HG03045 (cell line): Measurements from ENCODE around the gene INPP5A.

Source experiments
- ATAC-seq: cut with Tn5 transposase; IDR thresholded peaks from one replicate; pipeline ENCODE4 v1.9.1; 2021; ENCODE audit warnings: mild to moderate bottlenecking, moderate library complexity; ENCODE audit not compliant: unreplicated experiment

The INPP5A gene

GRCh38 chr10:132534391-132535064 is 3.1 kb upstream of the INPP5A start:
- no peak for ATAC-seq

GRCh38 chr10:132535065-132535651 is 2.4 kb upstream of the INPP5A start:
- no peak for ATAC-seq

GRCh38 chr10:132536241-132536876 is 1.2 kb upstream of the INPP5A start:
- ATAC-seq, result no peak

- ATAC-seq, result peak; percentile 88
These were observed 507 bp upstream of the INPP5A start for GRCh38 chr10:132536877-132537683.

- no peak for ATAC-seq
These were observed 623 bp downstream of the INPP5A start for GRCh38 chr10:132538031-132538789.

GRCh38 chr10:132538790-132539421 is 1.3 kb downstream of the INPP5A start:
- no peak for ATAC-seq

GRCh38 chr10:132539431-132539839 is 1.8 kb downstream of the INPP5A start:
- ATAC-seq, result no peak

- ATAC-seq, result no peak
These were observed 2.3 kb downstream of the INPP5A start for GRCh38 chr10:132539894-132540293.

GRCh38 chr10:132540456-132540855 is 2.9 kb downstream of the INPP5A start:
- ATAC-seq, result no peak

GRCh38 chr10:132541129-132541528 is 3.5 kb downstream of the INPP5A start:
- no peak for ATAC-seq

- no peak for ATAC-seq
These were observed 4.0 kb downstream of the INPP5A start for GRCh38 chr10:132541601-132542011.

GRCh38 chr10:132542086-132542775 is 4.6 kb downstream of the INPP5A start:
- ATAC-seq, result no peak

GRCh38 chr10:132542819-132543218 is 5.2 kb downstream of the INPP5A start:
- ATAC-seq, result no peak

- ATAC-seq, result no peak
These were observed 6.5 kb downstream of the INPP5A start for GRCh38 chr10:132543916-132544743.

- no peak for ATAC-seq
These were observed 7.4 kb downstream of the INPP5A start for GRCh38 chr10:132544744-132545658.

GRCh38 chr10:132545659-132546367 is 8.2 kb downstream of the INPP5A start:
- ATAC-seq, result no peak
